Measurements from ENCODE around the gene CILP.
"Not testable (repeated sequence)": the region's sequence is repeated elsewhere in the genome, so short reads cannot be mapped to it uniquely, and the experiment has no call there.

The CILP gene

DNA sequence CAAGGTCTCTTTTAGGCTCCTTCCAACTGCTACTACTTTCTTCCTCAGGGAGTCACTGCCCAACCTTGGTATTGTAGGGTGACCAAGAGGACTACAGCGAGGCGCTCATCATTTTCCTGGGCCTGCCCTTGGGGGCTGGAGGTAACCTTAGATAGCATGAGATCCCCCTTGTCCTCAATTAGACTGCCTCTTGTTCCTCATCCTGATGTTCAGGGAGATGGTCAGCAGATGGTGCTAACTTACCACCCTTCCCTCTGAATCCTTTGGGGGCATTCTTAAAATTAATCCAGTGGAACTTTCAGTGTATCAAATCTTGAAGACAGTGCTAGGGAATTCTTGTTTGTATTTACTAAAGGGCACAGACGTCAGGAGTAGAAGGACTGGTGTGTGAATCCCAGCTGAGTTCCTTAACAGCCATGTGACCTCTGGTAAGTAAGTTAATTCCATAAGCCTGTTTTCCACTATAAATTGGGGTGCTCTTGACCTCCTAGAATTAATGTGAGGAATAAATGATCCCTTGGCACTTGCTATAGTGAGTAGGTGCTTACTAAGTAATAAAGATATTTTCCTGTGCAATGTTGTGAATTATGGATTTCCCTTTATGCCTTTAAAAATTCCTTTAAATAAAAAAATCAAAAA is 22.1 kb downstream of the CILP start:
- DNase-seq: peak; percentile 53

- DNase-seq: not testable (repeated sequence)
Observed at GRCh38 chr15:65188472-65188871, 22.8 kb downstream of the CILP start.

- DNase-seq: peak; percentile 62
Observed at GRCh38 chr15:65184868-65185717, 26.2 kb downstream of the CILP start, which contains the start of gene CLPX. TSS of gene CLPX (minus strand) at chr15:65185342. CDS start at chr15:65185153, 189 bp downstream.

DNA sequence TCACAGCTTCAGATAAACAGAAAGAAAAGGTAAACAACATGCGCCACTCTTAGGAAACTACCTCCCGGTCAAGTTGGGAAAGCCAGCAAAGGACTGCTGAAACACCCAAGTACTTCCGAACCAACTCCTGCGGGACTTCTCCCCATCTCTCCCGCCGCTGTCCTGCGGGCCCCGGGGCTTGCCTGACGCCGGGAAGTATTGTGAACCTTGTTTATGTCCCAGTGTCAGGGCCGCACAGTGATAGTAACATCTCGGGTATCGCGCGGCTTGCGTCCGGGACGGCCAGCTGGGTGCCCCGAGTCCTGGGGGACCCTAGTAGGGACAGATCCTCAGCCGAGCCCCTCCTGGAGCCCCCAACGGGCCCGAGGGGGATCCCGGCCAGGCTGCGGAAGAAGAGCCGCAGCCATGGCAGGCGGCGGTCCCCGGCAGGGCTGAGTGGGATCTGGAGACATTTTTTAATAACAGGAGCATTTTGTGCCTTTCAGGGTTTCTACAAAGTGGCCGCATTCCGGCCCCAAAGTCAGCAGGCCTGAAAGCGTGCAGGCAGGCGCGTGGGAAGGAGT is 26.9 kb downstream of the CILP start:
- DNase-seq: no peak

- DNase-seq: no peak
Observed at GRCh38 chr15:65183865-65184159, 27.5 kb downstream of the CILP start.

DNA sequence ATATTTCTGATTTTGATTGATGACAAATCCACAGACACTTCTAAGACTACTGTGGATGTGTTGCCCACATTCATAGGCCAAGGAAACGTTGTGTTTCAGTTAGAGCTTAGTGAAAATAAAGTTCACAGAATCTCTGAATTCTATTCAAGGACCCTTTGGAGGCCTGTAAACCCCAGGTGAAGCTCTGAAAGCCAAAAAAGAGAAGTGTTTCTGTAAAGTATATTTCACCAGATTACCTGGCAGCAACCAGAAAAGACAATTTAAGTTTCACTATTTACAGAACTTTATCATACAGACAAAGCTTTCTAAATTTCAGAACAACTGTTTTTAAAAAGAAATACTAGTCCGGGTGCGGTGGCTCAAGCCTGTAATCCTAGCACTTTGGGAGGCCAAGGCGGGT is 28.7 kb downstream of the CILP start:
- no peak for DNase-seq

GRCh38 chr15:65181582-65182353 is 29.5 kb downstream of the CILP start:
- not testable (repeated sequence) for DNase-seq

DNA sequence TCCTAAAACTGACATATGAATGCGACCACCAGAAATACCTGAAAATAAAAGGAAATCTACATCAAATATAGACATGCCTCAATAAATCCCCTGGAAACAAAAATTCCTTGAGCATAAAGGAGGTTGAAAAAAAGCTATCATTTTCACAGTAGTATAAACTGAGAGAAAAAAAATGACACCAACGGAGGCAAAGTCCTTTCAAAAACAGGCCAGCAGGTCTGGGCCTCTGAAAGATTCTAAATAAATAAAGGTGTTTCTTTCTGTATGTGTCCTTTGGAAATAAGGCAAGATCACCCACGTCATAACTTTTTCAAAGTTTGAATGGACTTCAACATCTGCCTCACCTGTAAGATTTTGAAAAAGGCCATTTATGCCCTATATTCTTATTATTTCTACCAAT is 31.1 kb downstream of the CILP start:
- no peak for DNase-seq

GRCh38 chr15:65177901-65178300 is 33.4 kb downstream of the CILP start:
- no peak for DNase-seq

DNA sequence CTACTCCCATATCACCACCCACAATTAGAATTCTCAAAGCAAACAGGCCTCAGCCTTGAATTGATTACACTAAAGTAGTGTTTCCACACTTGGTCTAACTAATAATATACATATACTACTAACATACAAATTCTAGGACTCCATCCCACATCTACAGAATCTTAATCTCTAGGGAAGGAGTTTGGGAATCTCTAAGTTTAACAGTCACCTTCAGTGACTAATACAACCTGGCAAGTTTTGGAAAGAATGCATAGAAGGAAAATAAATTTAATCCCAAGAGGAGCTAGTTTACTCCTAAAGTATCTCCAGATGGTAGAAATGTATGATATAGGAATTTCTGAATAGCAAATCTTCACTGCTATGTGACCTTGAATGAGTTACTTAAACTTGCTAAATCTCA is 35.2 kb downstream of the CILP start:
- DNase-seq: no peak

DNA sequence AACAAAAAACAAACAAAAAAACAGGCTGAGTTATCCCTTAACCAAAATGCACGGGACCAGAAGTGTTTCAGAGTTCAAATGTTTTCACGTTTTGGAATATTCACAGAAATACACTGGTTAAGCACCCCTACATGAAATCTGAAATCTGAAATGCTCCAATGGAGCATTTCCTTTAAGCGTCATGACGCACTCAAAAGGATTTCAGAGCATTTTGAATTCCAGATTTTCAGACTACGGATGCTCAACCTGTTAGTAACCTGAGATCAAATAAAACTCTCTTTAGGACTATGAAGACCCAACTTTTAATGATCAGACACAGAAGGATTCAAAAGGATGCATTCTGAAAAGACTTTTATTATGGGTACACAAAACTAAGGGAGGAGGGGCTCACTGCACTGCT is 35.8 kb downstream of the CILP start:
- no peak for DNase-seq

DNA sequence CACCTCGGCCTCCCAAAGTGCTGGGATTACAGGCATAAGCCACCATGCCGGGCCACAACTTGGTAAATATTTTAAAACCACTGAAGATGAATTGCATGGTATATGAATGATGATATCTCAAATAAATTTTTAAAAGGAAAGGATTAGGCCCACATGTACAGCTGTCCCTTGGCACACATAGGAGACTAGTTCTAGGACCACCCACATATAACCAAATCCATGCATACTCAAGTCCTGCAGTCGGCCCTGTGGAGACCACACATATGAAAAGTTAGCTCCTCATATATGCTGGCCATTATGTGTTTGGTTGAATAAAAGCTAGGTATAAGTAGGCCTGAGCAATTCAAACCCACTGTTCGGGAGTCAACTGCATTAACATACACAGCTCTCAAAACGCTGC is 36.8 kb downstream of the CILP start:
- DNase-seq: no peak

- no peak for DNase-seq
Observed at GRCh38 chr15:65172531-65172930, 38.7 kb downstream of the CILP start.

DNA sequence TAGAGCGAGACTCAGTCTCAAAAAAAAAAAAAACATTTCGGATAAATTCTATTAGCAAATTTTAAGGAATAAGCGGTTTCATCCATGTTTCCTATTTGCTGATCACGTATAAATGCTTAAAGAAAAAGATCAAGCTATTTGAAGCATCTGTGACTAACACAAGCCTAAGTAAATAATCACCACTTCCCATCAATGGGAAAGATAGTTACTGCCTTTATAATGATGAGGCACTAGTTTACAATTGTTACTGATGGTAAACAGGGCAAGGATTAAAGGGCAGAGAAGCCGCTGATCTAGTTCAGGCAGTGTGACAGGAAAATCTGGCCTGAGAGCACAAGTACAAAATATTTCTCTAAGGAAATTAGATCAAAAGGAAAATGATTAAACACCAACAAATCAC is 39.8 kb downstream of the CILP start:
- DNase-seq: no peak

GRCh38 chr15:65165875-65166274 is 45.4 kb downstream of the CILP start:
- DNase-seq: no peak

GRCh38 chr15:65164139-65164538 is 47.1 kb downstream of the CILP start:
- no peak for DNase-seq

- DNase-seq: no peak
Observed at GRCh38 chr15:65163041-65163440, 48.2 kb downstream of the CILP start.

GRCh38 chr15:65156692-65157091 is 54.6 kb downstream of the CILP start:
- no peak for DNase-seq

- DNase-seq: no peak
Observed at GRCh38 chr15:65154720-65155119, 56.6 kb downstream of the CILP start.

GRCh38 chr15:65147902-65148301 is 63.4 kb downstream of the CILP start:
- no peak for DNase-seq

- DNase-seq: no peak
Observed at GRCh38 chr15:65146438-65146837, 64.8 kb downstream of the CILP start.

Data from NCI-H1694 treated with DMSO at 0.1 percent for 48 hours (cell line).